Measurements from ENCODE around the gene USP11. TPM values are rescaled to one million over a fixed set of nuclear protein-coding genes. Genes with fewer than 3 reads are reported as not detected.

USP11 gene
- total RNA-seq, 1 donor from 2014 or later, result 39.5 TPM

GRCh38 chrX:47209508-47210238, 23.1 kb upstream of the USP11 start:
- H3K4me1 Mint-ChIP-seq (ENCODE audit: low read depth), result no peaks in the 10 kb centered on the region
- H3K27ac Mint-ChIP-seq, result no peak overlapping the region
- intact Hi-C loops (cut with micrococcal nuclease), result no loop called here
- no peak overlapping the region for H3K4me3 Mint-ChIP-seq (ENCODE audit: low read depth)
- no peaks in the 10 kb centered on the region for H3K9me3 Mint-ChIP-seq
- no peaks in the 10 kb centered on the region for H3K27me3 Mint-ChIP-seq (ENCODE audit: low read depth)
- no peak for DNase-seq (ENCODE audit: low spot score)
- H3K36me3 Mint-ChIP-seq (ENCODE audit: low read depth), result peaks cover 71% of the 10 kb centered on the region

DNA sequence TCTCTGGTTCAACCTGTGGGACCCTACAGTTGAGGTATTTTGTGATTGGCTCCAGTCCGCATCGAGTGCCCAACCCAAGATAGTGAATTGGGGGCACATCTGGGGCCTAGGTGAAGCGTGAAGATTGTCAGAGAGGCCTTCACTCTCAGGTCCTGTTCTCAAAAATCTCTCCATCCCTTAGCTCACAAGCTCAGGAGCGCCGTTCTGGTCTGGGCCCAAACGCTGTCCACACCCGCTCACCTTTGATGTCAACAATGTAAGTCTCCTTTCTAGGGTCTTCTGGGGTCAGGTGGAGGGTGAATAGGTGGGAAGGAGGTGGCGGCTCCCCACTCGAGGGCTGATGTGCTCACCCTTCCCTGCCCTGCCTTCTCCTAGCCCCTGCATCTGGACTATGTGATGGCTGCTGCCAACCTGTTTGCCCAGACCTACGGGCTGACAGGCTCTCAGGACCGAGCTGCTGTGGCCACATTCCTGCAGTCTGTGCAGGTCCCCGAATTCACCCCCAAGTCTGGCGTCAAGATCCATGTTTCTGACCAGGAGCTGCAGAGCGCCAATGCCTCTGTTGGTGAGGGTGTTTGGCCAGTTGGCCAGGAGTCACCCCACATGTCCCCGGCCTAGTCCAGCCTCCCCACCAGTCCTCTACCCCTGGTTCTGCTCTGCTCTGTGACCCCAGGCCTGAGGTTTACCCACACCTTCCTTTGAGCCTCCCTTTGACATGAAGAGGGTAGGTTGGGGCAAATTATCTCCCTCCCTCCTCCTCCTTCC, 22.0 kb upstream of the USP11 start:
- no peaks in the 10 kb centered on the region for H3K27me3 Mint-ChIP-seq (ENCODE audit: low read depth)
- H3K36me3 Mint-ChIP-seq (ENCODE audit: low read depth), result peaks cover 75% of the 10 kb centered on the region
- DNase-seq (ENCODE audit: low spot score), result no peak
- H3K27ac Mint-ChIP-seq, result no peak overlapping the region
- intact Hi-C loops (cut with micrococcal nuclease), result no loop called here
- H3K4me1 Mint-ChIP-seq (ENCODE audit: low read depth), result no peaks in the 10 kb centered on the region
- no peak overlapping the region for H3K4me3 Mint-ChIP-seq (ENCODE audit: low read depth)
- H3K9me3 Mint-ChIP-seq, result no peaks in the 10 kb centered on the region

- Mint-ChIP-seq H3K36me3 (ENCODE audit: low read depth) (peaks cover 72% of the 10 kb centered on the region), H3K4me3 (ENCODE audit: low read depth) (no peak overlapping the region), H3K27me3 (ENCODE audit: low read depth) (no peaks in the 10 kb centered on the region), H3K9me3 (no peaks in the 10 kb centered on the region), H3K27ac (no peak overlapping the region), H3K4me1 (ENCODE audit: low read depth) (peaks cover 17% of the 10 kb centered on the region)
- intact Hi-C loops (cut with micrococcal nuclease), result no loop called here
- no peak for DNase-seq (ENCODE audit: low spot score)
Measured at GRCh38 chrX:47212381-47213293, 20.2 kb upstream of the USP11 start.

DNA sequence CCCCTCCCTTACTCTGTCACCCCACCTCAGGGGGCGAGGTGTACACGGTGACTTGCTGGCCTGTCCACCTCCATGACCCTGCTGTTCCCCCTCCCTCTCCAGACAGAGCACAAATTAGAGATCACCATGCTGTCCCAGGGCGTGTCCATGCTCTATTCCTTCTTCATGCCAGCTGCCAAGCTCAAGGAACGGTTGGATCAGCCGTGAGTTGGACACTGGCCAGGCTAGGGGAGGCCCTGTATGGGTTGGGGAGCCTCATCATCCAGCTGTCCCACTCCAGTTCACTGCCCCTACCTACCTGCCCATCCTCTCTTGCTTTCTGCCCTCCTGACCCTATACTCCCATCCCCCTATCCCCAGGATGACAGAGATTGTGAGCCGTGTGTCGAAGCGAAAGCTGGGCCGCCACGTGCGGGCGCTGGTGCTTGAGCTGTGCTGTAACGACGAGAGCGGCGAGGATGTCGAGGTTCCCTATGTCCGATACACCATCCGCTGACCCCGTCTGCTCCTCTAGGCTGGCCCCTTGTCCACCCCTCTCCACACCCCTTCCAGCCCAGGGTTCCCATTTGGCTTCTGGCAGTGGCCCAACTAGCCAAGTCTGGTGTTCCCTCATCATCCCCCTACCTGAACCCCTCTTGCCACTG, 18.3 kb upstream of the USP11 start:
- Mint-ChIP-seq H3K9me3 (no peaks in the 10 kb centered on the region), H3K4me3 (ENCODE audit: low read depth) (no peak overlapping the region), H3K27ac (peak overlapping the region; percentile 17), H3K36me3 (ENCODE audit: low read depth) (peaks cover 74% of the 10 kb centered on the region), H3K27me3 (ENCODE audit: low read depth) (no peaks in the 10 kb centered on the region), H3K4me1 (ENCODE audit: low read depth) (peaks cover 18% of the 10 kb centered on the region)
- intact Hi-C loops (cut with micrococcal nuclease), result no loop called here
- DNase-seq (ENCODE audit: low spot score), result no peak

GRCh38 chrX:47215291-47215900, 17.4 kb upstream of the USP11 start:
- intact Hi-C loops (cut with micrococcal nuclease), result no loop called here
- Mint-ChIP-seq H3K27ac (no peak overlapping the region), H3K9me3 (no peaks in the 10 kb centered on the region)

GRCh38 chrX:47216393-47216925, 16.4 kb upstream of the USP11 start:
- intact Hi-C loops (cut with micrococcal nuclease), result no loop called here
- Mint-ChIP-seq H3K9me3 (no peaks in the 10 kb centered on the region), H3K27ac (peak overlapping the region; percentile 99), H3K4me3 (ENCODE audit: low read depth) (peak overlapping the region; percentile 91), H3K4me1 (ENCODE audit: low read depth) (peaks cover 34% of the 10 kb centered on the region), H3K27me3 (ENCODE audit: low read depth) (no peaks in the 10 kb centered on the region), H3K36me3 (ENCODE audit: low read depth) (peaks cover 74% of the 10 kb centered on the region)
- DNase-seq (ENCODE audit: low spot score), result no peak

More at GRCh38 chrX:47215291-47215900, 17.4 kb upstream of the USP11 start:
- H3K36me3 Mint-ChIP-seq (ENCODE audit: low read depth), result peaks cover 75% of the 10 kb centered on the region
- no peaks in the 10 kb centered on the region for H3K27me3 Mint-ChIP-seq (ENCODE audit: low read depth)
- no peak for DNase-seq (ENCODE audit: low spot score)
- H3K4me1 Mint-ChIP-seq (ENCODE audit: low read depth), result peaks cover 27% of the 10 kb centered on the region
- no peak overlapping the region for H3K4me3 Mint-ChIP-seq (ENCODE audit: low read depth)

GRCh38 chrX:47217121-47217851, 15.5 kb upstream of the USP11 start:
- Mint-ChIP-seq H3K36me3 (ENCODE audit: low read depth) (peaks cover 73% of the 10 kb centered on the region), H3K4me1 (ENCODE audit: low read depth) (peaks cover 34% of the 10 kb centered on the region), H3K27me3 (ENCODE audit: low read depth) (no peaks in the 10 kb centered on the region), H3K27ac (peak overlapping the region; percentile 99), H3K4me3 (ENCODE audit: low read depth) (peak overlapping the region; percentile 91), H3K9me3 (no peaks in the 10 kb centered on the region)
- DNase-seq (ENCODE audit: low spot score), result no peak
- intact Hi-C loops (cut with micrococcal nuclease), result loop anchor here (1.0 kb wide), 1 partner anchor 24 kb away; the partner anchor contains the start of gene UBA1

DNA sequence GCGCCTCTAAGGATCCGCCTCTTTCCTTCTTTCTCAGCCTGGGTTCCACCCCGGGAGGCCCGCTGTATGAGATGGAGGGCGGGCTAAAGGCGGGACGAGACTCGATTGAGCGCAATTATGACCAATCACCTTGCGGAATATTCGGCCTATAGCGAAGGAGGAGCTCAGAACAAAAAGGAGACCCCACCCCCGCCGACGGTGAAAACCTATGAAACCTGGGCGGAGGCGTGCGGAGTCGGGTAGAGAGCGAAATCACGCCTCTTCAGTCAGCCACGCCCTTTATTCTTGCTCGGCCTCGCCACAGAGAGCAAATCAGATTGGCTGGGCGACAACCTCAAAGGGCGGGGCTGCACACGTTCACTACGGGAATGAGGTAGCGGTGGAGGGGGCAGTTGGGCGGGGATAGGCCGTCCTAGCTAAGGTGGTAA, 14.9 kb upstream of the USP11 start:
- no peaks in the 10 kb centered on the region for H3K27me3 Mint-ChIP-seq (ENCODE audit: low read depth)
- no peaks in the 10 kb centered on the region for H3K9me3 Mint-ChIP-seq
- peak overlapping the region; percentile 91 for H3K4me3 Mint-ChIP-seq (ENCODE audit: low read depth)
- peaks cover 72% of the 10 kb centered on the region for H3K36me3 Mint-ChIP-seq (ENCODE audit: low read depth)
- H3K4me1 Mint-ChIP-seq (ENCODE audit: low read depth), result peaks cover 34% of the 10 kb centered on the region
- intact Hi-C loops (cut with micrococcal nuclease), result loop anchor here (1.0 to 2.0 kb wide), 3 partner anchors 15 to 433 kb away; partner anchors contain the start of genes ELK1, UBA1 and USP11
- peak overlapping the region; percentile 99 for H3K27ac Mint-ChIP-seq
- DNase-seq (ENCODE audit: low spot score), result peak; percentile 93

GRCh38 chrX:47218280-47218919, 14.4 kb upstream of the USP11 start, which contains the start of gene CDK16:
TSS of gene CDK16 (plus strand) at chrX:47218681. CDS start at chrX:47223558, 4,877 bp downstream.
- peak within 1 kb of the TSS; percentile 99 for H3K27ac Mint-ChIP-seq
- intact Hi-C loops (cut with micrococcal nuclease), result loop anchor here (1.0 to 2.0 kb wide), 2 partner anchors 15 to 432 kb away; partner anchors contain the start of genes ELK1 and USP11
- H3K27me3 Mint-ChIP-seq (ENCODE audit: low read depth), result no peaks in the 10 kb centered on the region
- H3K4me1 Mint-ChIP-seq (ENCODE audit: low read depth), result peaks cover 34% of the 10 kb centered on the region
- peak within 1 kb of the TSS; percentile 97 for H3K4me3 Mint-ChIP-seq (ENCODE audit: low read depth)
- no peaks in the 10 kb centered on the region for H3K9me3 Mint-ChIP-seq
- H3K36me3 Mint-ChIP-seq (ENCODE audit: low read depth), result peaks cover 71% of the 10 kb centered on the region
- DNase-seq (ENCODE audit: low spot score), result peak; percentile 73

GRCh38 chrX:47218920-47219815, 13.6 kb upstream of the USP11 start:
- DNase-seq (ENCODE audit: low spot score), result peak; percentile 29
- H3K27me3 Mint-ChIP-seq (ENCODE audit: low read depth), result no peaks in the 10 kb centered on the region
- H3K27ac Mint-ChIP-seq, result peak overlapping the region; percentile 90
- peaks cover 73% of the 10 kb centered on the region for H3K36me3 Mint-ChIP-seq (ENCODE audit: low read depth)
- peak overlapping the region; percentile 97 for H3K4me3 Mint-ChIP-seq (ENCODE audit: low read depth)
- H3K4me1 Mint-ChIP-seq (ENCODE audit: low read depth), result peaks cover 34% of the 10 kb centered on the region
- no peaks in the 10 kb centered on the region for H3K9me3 Mint-ChIP-seq
- intact Hi-C loops (cut with micrococcal nuclease), result loop anchor here (1.0 to 2.0 kb wide), 2 partner anchors 14 to 432 kb away; partner anchors contain the start of genes ELK1 and USP11
